Endothelial cell of umbilical vein (primary cell): ENCODE measurements around the gene TFAM. TPM values are rescaled to one million over a fixed set of nuclear protein-coding genes. Genes with fewer than 3 reads are reported as not detected.

Source experiments
- BruUV-seq: library from RNA; stranded (reverse); fragments of 400-500 nt; replicated peaks from 2 replicates; lab custom pipeline; 2021; lab: Mats Ljungman, UMichigan
- CTCF ChIA-PET: fragments of 300-600, 350-600 bp; sonication (Branson Sonifier 250); formaldehyde crosslinking; loops from one replicate; lab custom pipeline; 2021; ENCODE audit warnings: antibody characterized with exemption, inconsistent platforms; lab: Charles Lee
- POLR2A ChIA-PET: fragments of 300-600, 350-600 bp; sonication (Branson Sonifier 250); formaldehyde crosslinking; loops from one replicate; lab custom pipeline; 2021; ENCODE audit warnings: antibody characterized with exemption, inconsistent platforms; lab: Charles Lee
- DNase-seq: peaks from one replicate; pipeline ENCODE4 v3.0.0-alpha.2; 2011; ENCODE audit warnings: low read depth, low spot score
- FAIRE-seq: peaks from 2 replicates; lab custom pipeline; 2011; peaks lifted over from hg19 to GRCh38; lab: Jason Lieb, UNC
- H2AFZ ChIP-seq: 2 replicates; pipeline ENCODE4 v1.6.0; 2012; ENCODE audit warnings: low read depth, low read length, control low read depth, inconsistent platforms
- H3K27ac ChIP-seq: 2 replicates; pipeline ENCODE4 v1.5.1; 2011; ENCODE audit warnings: low read depth, mild to moderate bottlenecking, control low read depth, low read length, moderate library complexity; ENCODE audit not compliant: insufficient read depth
- H3K27me3 ChIP-seq, 2 experiments: 2 replicates each; pipeline versions ENCODE4 v1.6.0 to v1.6.1; 2011; ENCODE audit warnings: low read length in 2 of 2, mixed read lengths in 1 of 2; ENCODE audit not compliant: control insufficient read depth in 2 of 2, insufficient read depth in 2 of 2
- H3K36me3 ChIP-seq, 2 experiments: 2 replicates in 1 of 2; 3 replicates in 1 of 2; pipeline ENCODE4 v1.5.1; 2011; ENCODE audit warnings: low read length in 2 of 2, mild to moderate bottlenecking in 1 of 2, moderate library complexity in 1 of 2; ENCODE audit not compliant: control insufficient read depth in 2 of 2, insufficient read depth in 2 of 2; ENCODE audit errors: extremely low read depth in 1 of 2
- H3K4me1 ChIP-seq: 3 replicates; pipeline ENCODE4 v1.5.1; 2011; ENCODE audit warnings: mild to moderate bottlenecking, low read length; ENCODE audit not compliant: control insufficient read depth, insufficient read depth; ENCODE audit errors: extremely low read depth
- H3K4me2 ChIP-seq: 2 replicates; pipeline ENCODE4 v1.6.1; 2011; ENCODE audit warnings: low read length, control low read depth, mixed read lengths; ENCODE audit not compliant: insufficient read depth
- H3K4me3 ChIP-seq, 3 experiments: fragments of 200-600 bp in 1 of 3; sonication (generic), shearing (Covaris generic) in 1 of 3; replicated peaks in 1 of 3; 2 replicates each; pipeline ENCODE4 v1.5.1; 2011 to 2016; ENCODE audit warnings: control low read depth in 3 of 3, low read length in 3 of 3, mild to moderate bottlenecking in 2 of 3, inconsistent platforms in 1 of 3, low read depth in 1 of 3, moderate library complexity in 1 of 3; ENCODE audit not compliant: insufficient read depth in 1 of 3
- H3K79me2 ChIP-seq: 2 replicates; pipeline ENCODE4 v1.6.0; 2012; ENCODE audit warnings: low read length, inconsistent platforms; ENCODE audit not compliant: control insufficient read depth, insufficient read depth
- H3K9ac ChIP-seq: replicated peaks from 2 replicates; pipeline ENCODE3; 2011; ENCODE audit warnings: low read length, control low read depth; ENCODE audit not compliant: insufficient read depth; ENCODE audit errors: extremely low read depth
- H3K9me1 ChIP-seq: replicated peaks from 3 replicates; pipeline ENCODE4 v1.6.0; 2011; ENCODE audit warnings: mild to moderate bottlenecking, low read length; ENCODE audit not compliant: control insufficient read depth, insufficient read depth; ENCODE audit errors: extremely low read depth
- H3K9me3 ChIP-seq: replicated peaks from 2 replicates; pipeline ENCODE4 v1.5.1; 2012; ENCODE audit warnings: low read length, inconsistent platforms; ENCODE audit not compliant: control insufficient read depth, insufficient read depth
- H4K20me1 ChIP-seq: replicated peaks from 2 replicates; pipeline ENCODE3; 2011; ENCODE audit warnings: mild to moderate bottlenecking, low read length; ENCODE audit not compliant: control insufficient read depth, insufficient read depth; ENCODE audit errors: extremely low read depth
- EZH2 ChIP-seq: IDR thresholded peaks from 2 replicates; pipeline ENCODE4 v1.6.1; 2012; ENCODE audit warnings: borderline replicate concordance, low read depth, mild to moderate bottlenecking, moderate library complexity, low read length, inconsistent platforms; ENCODE audit not compliant: severe bottlenecking
- FOS ChIP-seq: IDR thresholded peaks from 2 replicates; pipeline ENCODE4 v1.6.1; 2011; ENCODE audit warnings: mild to moderate bottlenecking, low read length, moderate library complexity, borderline replicate concordance; ENCODE audit not compliant: insufficient read depth
- GATA2 ChIP-seq: IDR thresholded peaks from 2 replicates; pipeline ENCODE4 v1.7.0; 2011; ENCODE audit warnings: low read depth, mild to moderate bottlenecking, moderate library complexity, mixed read lengths, low read length; ENCODE audit not compliant: insufficient read length, insufficient read depth
- JUN ChIP-seq: IDR thresholded peaks from 2 replicates; pipeline ENCODE4 v1.6.1; 2011; ENCODE audit warnings: borderline replicate concordance, low read depth; ENCODE audit not compliant: insufficient read length, insufficient read depth
- MAX ChIP-seq: IDR thresholded peaks from 2 replicates; pipeline ENCODE4 v1.6.1; 2011; ENCODE audit not compliant: insufficient read depth, insufficient read length
- MYC ChIP-seq: IDR thresholded peaks from one replicate; pipeline ENCODE4 v1.6.1; 2011; ENCODE audit warnings: mild to moderate bottlenecking, low read depth, low read length
- POLR2A ChIP-seq: IDR thresholded peaks from 2 replicates; pipeline ENCODE4 v1.6.1; 2012; ENCODE audit warnings: low read depth, mild to moderate bottlenecking, control low read depth, low read length
- POLR2AphosphoS5 ChIP-seq: IDR thresholded peaks from 2 replicates; pipeline ENCODE4 v1.6.1; 2012; ENCODE audit warnings: low read depth, mild to moderate bottlenecking, control low read depth, low read length, moderate library complexity; ENCODE audit not compliant: insufficient read depth
- dilution Hi-C: fragments of 300-500 bp; cut with MboI; formaldehyde crosslinking; loops from one replicate; pipeline ENCODE4 v1.15.0; 2019; ENCODE audit warnings: low sequenced_read_pairs; ENCODE audit not compliant: extremely low pct_ligation_motif_present
- intact Hi-C: fragments of 100-400 bp; cut with micrococcal nuclease; formaldehyde crosslinking; loops from one replicate; pipeline ENCODE4 v1.10.0; 2022
- polyA plus RNA-seq, 4 experiments: library from polyadenylated mRNA; depleted of rRNA in 3 of 4; stranded (reverse) in 3 of 4; unstranded in 1 of 4; fragments of >200 nt; gene quantifications; 2 replicates each; pipeline versions ENCODE4 v1.2.1 to v1.2.3, GENCODE V29; 2011 to 2012; ENCODE audit warnings: missing spikeins in 1 of 4
- total RNA-seq: library from RNA; stranded (reverse); gene quantifications from 2 replicates; pipeline ENCODE4 v1.2.3, GENCODE V29; 2021
- TF ChIP-seq, protein P1 (sequence below), 2 donors: IDR thresholded peaks; 1 replicate in 1 of 2; 2 replicates in 1 of 2; pipeline ENCODE4 v1.5.1; 2011; ENCODE audit warnings: low read length in 2 of 2, mild to moderate bottlenecking in 2 of 2, moderate library complexity in 2 of 2, control low read depth in 1 of 2, inconsistent platforms in 1 of 2, low read depth in 1 of 2; ENCODE audit not compliant: insufficient read depth in 1 of 2; ENCODE audit errors: extremely low read depth in 1 of 2

The TFAM gene
- total and polyA plus RNA-seq, 2 donors (not counting 3 experiments of a cell fraction or from before 2014, with no cell fraction given) = 21.3 to 45.1 TPM

GRCh38 chr10:58351616-58352578 is 33.3 kb upstream of the TFAM start:
- ChIA-PET POLR2A (interaction anchor here (1.1 kb wide), 1 partner anchor 25 kb away, joined by 3 read pairs; no protein-coding TSS in a partner anchor), CTCF (no interaction called here)
- peaks cover 9% of the 10 kb centered on the region for H4K20me1 ChIP-seq
- DNase-seq (no peak), FAIRE-seq (no peak)
- intact Hi-C loops = no loop called here
- H2AFZ ChIP-seq = no peak overlapping the region
- no peaks in the 10 kb centered on the region for H3K4me1 ChIP-seq
- no TSS peak for BruUV-seq
- no peak overlapping the region for H3K9ac ChIP-seq
- H3K4me2 ChIP-seq = no peak overlapping the region
- H3K9me3 ChIP-seq = no peaks in the 10 kb centered on the region
- H3K9me1 ChIP-seq = no peaks in the 10 kb centered on the region
- no peak overlapping the region for H3K27ac ChIP-seq
- no peak overlapping the region for H3K4me3 ChIP-seq
- no peaks in the 10 kb centered on the region for H3K36me3 ChIP-seq
- no peaks in the 10 kb centered on the region for H3K27me3 ChIP-seq
- dilution Hi-C loops = no loop called here
- TF ChIP-seq GATA2 (no peak), MAX (no peak), EZH2 (no peak), FOS (no peak), POLR2AphosphoS5 (no peak), MYC (no peak), JUN (no peak), POLR2A (no peak)
- TF ChIP-seq, protein P1, sequence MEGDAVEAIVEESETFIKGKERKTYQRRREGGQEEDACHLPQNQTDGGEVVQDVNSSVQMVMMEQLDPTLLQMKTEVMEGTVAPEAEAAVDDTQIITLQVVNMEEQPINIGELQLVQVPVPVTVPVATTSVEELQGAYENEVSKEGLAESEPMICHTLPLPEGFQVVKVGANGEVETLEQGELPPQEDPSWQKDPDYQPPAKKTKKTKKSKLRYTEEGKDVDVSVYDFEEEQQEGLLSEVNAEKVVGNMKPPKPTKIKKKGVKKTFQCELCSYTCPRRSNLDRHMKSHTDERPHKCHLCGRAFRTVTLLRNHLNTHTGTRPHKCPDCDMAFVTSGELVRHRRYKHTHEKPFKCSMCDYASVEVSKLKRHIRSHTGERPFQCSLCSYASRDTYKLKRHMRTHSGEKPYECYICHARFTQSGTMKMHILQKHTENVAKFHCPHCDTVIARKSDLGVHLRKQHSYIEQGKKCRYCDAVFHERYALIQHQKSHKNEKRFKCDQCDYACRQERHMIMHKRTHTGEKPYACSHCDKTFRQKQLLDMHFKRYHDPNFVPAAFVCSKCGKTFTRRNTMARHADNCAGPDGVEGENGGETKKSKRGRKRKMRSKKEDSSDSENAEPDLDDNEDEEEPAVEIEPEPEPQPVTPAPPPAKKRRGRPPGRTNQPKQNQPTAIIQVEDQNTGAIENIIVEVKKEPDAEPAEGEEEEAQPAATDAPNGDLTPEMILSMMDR (IDR thresholded peaks at IDR 0.05; ENCODE audit: extremely low read depth in 1 of 2, insufficient read depth in 1 of 2, low read depth in 1 of 2, low read length in 2 of 2) = no peak
- peaks cover 44% of the 10 kb centered on the region for H3K79me2 ChIP-seq
